ENCODE results near the gene FAT2.
"Not testable (repeated sequence)": the region's sequence is repeated elsewhere in the genome, so short reads cannot be mapped to it uniquely, and the experiment has no call there.

The FAT2 gene

DNA sequence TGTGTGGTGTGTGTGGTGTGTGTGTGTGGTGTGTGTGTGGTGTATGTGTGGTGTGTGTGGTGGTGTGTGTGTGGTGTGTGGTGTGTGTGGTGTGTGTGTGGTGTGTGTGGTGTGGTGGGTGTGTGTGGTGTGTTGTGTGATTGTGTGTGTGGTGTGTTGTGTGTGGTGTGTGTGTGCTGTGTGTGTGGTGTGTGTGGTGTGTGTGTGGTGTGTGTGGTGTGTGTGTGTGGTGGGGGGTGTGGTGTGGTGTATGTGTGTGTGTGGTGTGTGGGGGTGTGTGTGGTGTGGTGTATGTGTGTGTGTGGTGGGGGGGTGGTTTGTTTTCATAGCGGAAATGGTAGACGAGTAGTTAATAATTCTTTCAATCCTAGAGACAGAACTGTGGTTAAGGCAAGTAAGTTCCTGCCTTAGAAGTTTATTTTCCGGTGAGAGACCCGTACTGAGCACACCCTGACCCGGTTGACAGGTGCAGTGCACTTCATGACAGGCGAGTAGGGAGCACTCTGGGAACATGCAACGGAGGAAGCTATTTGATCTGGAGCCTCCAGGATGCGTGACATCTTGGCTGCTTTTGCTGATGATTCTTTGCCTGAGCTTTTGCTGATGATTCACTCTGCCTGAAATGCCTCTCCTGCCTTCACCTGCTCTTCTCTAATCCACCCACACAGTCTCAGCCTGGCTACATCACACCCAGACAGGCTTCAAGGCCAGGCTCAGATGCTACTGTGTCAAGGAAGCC is 21.7 kb upstream of the FAT2 start:
- peak; percentile 69 for DNase-seq

DNA sequence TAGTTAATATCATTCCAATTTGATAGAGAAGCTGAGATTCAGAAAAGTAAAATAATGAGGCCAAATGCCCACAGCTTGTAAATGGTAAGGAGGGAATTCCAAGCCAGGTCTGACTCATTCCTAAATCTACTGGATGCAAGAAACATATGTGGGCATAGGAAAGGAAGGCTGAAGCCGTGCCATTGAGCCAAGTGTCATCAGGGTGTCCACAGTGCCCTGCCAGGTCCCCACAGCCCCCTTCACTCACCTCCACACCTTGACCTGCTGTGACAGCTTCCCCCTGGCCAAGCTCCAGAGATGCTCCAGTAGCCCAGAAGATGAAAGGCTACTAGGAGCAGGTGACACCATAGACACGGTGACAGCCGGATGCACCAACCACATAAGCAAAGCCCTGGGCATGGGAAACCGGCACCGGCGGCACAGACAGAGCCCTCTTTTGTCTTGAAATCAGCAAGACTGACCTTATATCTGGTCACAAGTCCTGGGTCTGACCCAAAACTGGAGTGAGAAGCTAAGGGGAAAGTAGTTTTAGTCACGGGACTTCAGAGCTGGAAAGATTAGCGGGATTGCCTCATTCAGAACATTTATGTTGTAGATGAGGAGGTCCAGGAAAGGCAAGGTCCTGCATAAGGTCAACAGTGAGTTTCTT is 20.1 kb upstream of the FAT2 start:
- DNase-seq = no peak

- DNase-seq = no peak
Measured at GRCh38 chr5:151608522-151608921, 17.4 kb upstream of the FAT2 start.

DNA sequence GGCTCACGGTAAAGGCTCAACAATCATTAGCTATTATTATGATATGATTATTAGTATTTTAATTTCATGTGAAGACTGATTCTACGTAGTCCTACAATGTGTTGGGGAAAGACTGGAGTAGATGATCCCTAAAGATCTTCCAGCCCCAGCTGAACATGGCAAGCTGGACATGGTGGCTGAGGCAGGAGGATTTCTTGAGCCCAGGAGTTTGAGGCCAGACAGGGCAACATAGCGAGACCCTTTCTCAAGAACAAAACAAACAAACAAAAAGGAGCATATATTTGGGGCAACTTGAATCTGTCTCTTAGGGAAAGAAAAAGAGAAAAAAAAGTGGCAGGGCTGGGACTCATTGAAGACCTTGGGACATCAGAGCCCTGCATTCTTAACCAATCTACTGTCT is 16.2 kb upstream of the FAT2 start:
- DNase-seq = no peak

DNA sequence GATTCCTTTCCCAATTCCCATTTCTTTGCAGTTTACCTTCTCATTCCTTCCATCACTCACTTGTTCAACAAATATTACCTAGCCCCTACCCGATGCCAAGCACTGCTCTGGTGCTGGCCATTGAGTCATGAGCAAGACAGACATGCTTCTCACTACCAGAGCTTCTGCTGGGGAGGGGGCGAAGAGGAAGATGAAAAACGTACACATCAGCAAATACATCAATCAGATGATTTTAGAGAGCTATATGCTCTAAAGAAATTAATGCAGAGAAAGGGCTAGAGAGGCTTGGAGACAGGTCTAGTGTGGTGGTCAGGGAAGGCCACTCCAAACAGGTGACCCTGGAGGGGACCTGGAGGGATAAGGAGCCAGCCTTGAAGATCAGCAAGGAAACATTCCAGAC is 14.4 kb upstream of the FAT2 start:
- no peak for DNase-seq

DNA sequence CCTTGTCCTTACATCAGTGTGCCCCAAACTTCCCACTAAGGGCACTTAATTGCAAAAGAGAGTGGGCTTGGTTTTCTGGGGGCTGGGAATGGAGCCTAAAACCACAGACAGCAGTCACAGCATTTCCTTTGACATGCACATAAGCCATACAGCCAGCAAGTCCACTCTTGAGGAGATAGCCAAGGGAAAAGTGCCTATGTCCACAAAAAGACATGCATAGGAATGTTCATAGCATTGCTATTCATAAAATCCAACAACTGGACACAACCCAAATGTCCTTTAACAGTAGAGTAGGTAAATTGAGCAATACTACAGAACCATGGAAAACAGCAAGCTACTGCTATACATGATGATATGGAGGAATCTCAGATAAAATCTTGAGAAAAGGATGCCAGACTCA is 11.7 kb upstream of the FAT2 start:
- no peak for DNase-seq

- no peak for DNase-seq
Measured at GRCh38 chr5:151601391-151601790, 10.3 kb upstream of the FAT2 start.

- no peak for DNase-seq
Measured at GRCh38 chr5:151600069-151600665, 9.0 kb upstream of the FAT2 start.

- DNase-seq = no peak
Measured at GRCh38 chr5:151598984-151599383, 7.9 kb upstream of the FAT2 start.

GRCh38 chr5:151598549-151598948 is 7.4 kb upstream of the FAT2 start:
- DNase-seq = no peak

DNA sequence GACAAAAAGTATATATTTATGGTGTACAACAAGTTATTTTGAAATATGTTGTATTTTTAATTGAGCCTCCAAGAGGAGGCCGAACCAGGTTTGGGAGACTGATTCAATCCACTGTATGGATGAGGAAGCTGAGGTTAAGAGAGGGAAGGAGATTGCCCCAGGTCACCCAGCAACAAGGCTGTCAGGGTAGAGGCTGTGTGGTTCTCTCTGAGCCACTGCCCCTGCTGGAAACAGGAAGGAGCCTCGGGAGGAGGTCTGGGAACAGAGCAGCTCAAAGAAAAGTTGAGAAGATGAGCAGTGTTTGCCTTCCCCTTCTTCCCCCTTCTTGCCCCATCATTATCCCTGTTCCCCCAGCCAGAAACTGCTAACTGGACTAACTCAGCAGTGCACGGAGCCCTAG is 6.6 kb upstream of the FAT2 start:
- no peak for DNase-seq

DNA sequence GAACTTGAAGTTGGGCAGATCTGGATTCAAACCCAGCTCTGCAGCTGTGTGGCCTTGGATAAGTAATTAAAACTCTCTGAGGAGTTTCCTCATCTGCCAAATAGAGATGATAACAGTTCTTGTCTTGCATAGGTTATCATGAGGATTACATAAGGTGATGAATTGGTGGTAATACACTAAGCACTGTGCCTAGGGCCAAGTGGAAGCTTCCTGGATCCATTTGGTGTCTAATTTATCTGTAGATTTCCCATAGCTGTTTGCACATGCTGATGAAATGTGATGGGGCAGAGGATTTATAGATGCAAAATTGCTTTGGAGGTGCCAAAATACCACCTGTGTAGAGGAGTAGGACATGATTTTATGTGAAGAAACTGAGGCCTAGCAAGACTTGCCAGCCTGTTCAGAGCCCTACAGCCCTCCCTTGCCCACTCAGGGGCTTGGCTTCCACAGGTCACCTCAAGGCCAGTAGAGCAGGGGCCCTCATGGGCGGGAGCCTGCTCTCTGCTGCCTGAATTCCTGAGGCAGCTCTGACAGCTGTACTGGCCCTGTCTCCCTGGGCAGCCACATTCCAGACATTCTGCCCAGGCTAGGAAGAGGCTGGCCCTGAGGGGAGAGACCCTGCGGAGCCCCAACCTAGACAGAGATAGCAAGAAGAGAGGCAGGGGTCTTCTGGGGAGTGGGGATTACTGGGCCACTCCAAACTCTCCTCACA is 5.9 kb upstream of the FAT2 start:
- DNase-seq = no peak

DNA sequence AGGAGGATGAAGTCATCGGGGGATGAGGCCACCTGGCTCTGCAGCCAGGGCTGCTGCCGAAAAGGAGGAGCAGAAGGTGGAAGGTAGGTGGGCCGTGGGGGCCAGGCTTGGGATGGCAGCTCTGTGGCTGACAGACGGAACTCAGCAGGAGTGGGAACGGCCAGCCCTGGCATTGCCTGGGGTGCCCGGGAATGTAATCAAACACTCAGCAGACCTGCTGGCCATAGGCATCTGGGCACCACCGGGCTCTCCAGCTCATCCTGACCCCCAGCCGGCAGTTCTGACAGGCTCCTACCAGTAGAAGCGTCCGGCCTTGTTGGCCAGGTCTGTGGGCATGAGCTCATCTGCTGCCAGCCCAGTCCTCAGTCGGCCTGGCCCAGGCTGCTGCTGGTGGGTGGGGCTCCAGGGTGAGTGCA is 4.3 kb upstream of the FAT2 start:
- no peak for DNase-seq

DNA sequence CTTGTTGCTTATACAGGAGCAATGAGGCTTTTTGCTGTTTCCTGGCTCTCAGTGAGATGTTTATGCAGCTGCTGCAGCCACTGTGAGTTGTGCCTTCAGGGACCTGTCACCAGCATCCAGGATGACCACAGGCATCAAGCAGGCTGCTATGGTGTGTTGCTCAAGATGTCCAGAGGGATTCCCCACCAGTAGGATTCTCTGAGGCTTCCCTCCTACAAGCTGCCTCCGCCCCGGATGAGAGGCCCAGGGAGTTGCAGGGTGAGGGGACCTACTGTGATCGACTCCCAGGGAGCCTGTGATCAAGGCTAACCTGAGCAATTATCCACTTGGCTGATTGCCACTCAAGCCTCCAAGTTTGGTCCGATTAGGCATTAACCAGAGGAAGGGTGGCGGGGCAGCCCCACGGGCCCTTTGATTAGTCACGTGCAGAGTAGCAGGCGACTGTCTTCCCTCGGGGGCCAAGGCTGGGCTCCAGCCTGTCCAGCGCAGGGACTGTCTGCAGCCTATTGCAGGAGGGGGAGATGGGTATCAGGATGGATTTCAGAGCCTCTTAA is 1.8 kb upstream of the FAT2 start:
- DNase-seq = no peak

- no peak for DNase-seq
Measured at GRCh38 chr5:151589878-151590570, 1.1 kb downstream of the FAT2 start.

- DNase-seq = no peak
Measured at GRCh38 chr5:151587796-151588555, 3.2 kb downstream of the FAT2 start.

- no peak for DNase-seq
Measured at GRCh38 chr5:151585970-151586369, 5.2 kb downstream of the FAT2 start.

GRCh38 chr5:151585344-151585743 is 5.8 kb downstream of the FAT2 start:
- DNase-seq = not testable (repeated sequence)

- no peak for DNase-seq
Measured at GRCh38 chr5:151584057-151584937, 6.8 kb downstream of the FAT2 start.

DNA sequence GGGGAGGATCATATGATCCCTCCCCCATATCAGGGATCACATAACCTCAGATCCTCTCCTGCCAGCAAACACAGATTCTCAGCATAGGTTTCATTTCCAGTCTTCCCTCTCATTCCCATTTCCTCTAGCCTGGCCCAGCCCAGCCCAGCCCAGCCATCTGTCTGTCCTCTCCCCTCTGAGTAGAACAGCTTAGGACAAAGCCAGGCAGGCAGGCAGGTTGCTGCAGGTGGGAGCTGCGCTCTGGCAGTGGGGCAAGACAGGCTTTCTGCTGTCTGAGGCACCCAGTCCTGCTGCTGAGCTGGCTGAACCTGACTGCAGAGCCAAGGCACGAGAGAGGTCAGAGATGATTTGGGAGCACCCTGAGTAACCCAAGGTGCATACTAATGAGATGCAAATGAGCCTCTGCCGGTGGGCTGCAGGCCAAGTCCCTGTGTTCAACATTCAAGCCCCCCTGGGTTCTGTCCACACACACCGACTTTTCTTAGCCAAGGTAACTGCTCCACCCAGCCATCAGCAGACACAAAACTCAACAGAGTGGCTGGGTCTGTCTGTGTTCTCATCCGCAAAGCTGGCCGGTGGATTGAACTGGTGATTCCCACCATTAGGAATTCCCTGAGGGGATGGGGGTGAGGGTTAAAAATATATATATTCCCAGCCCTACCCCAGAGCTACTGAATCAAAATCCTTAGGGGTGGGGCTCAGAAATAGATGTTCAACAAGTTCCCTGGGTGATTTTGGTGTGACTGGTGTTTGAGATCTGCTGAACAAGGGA is 9.1 kb downstream of the FAT2 start:
- DNase-seq = no peak
